ENCODE results near the gene CLK1.
A peak's percentile ranks its signal among the peaks of the same experiment; 100 is the strongest.

CLK1 gene

GRCh38 chr2:200814276-200814815 lies 50.1 kb downstream of the CLK1 start:
- CTCF ChIA-PET, result interaction anchor here (0.6 to 2.6 kb wide), 5 partner anchors 10 to 102 kb away, joined by 3 to 8 read pairs (median 4); no protein-coding TSS in a partner anchor
- POLR2A ChIA-PET, result interaction anchor here (0.6 to 1.6 kb wide), 2 partner anchors 13 to 50 kb away, joined by 3 to 5 read pairs; partner anchors contain the start of gene CLK1
- no peak for DNase-seq (ENCODE audit: low read depth, low spot score)

GRCh38 chr2:200812122-200813022 lies 52.1 kb downstream of the CLK1 start:
- peak; percentile 81 for TF ChIP-seq CTCF (IDR thresholded peaks at IDR 0.05; ENCODE audit: insufficient read depth, low read length, missing control alignments)
- peak overlapping the region; percentile 89 for H3K4me3 ChIP-seq (ENCODE audit: low read depth, low read length)
- no peak for DNase-seq (ENCODE audit: low read depth, low spot score)
- POLR2A ChIA-PET, result interaction anchor here (1.2 kb wide), 1 partner anchor 63 kb away, joined by 3 read pairs; no protein-coding TSS in a partner anchor
- CTCF ChIA-PET, result interaction anchor here (4.0 kb wide), 1 partner anchor 99 kb away, joined by 16 read pairs; no protein-coding TSS in a partner anchor

More at GRCh38 chr2:200814276-200814815, 50.1 kb downstream of the CLK1 start:
- no peak for TF ChIP-seq CTCF (IDR thresholded peaks at IDR 0.05; ENCODE audit: insufficient read depth, low read length, missing control alignments)
- H3K4me3 ChIP-seq (ENCODE audit: low read depth, low read length), result no peak overlapping the region

GRCh38 chr2:200811333-200812121 lies 52.9 kb downstream of the CLK1 start, which contains the start of gene BZW1:
Gene BZW1 (plus strand): TSS chr2:200811910. CDS start chr2:200813218, 1,308 bp downstream.
- peak; percentile 77 for DNase-seq (ENCODE audit: low read depth, low spot score)
- ChIA-PET CTCF (interaction anchor here (4.0 kb wide), 1 partner anchor 98 kb away, joined by 16 read pairs; no protein-coding TSS in a partner anchor), POLR2A (interaction anchor here (0.6 to 1.9 kb wide), 10 partner anchors 15 to 1588 kb away, joined by 3 to 6 read pairs (median 4); partner anchors contain the start of gene CLK1)
- TF ChIP-seq CTCF (IDR thresholded peaks at IDR 0.05; ENCODE audit: insufficient read depth, low read length, missing control alignments), result no peak
- H3K4me3 ChIP-seq (ENCODE audit: low read depth, low read length), result peak within 1 kb of the TSS; percentile 89

GRCh38 chr2:200810998-200811332 lies 53.5 kb downstream of the CLK1 start:
- TF ChIP-seq CTCF (IDR thresholded peaks at IDR 0.05; ENCODE audit: insufficient read depth, low read length, missing control alignments), result no peak
- ChIA-PET POLR2A (interaction anchor here (0.6 to 1.9 kb wide), 8 partner anchors 14 to 1589 kb away, joined by 3 to 6 read pairs (median 4); no protein-coding TSS in a partner anchor), CTCF (interaction anchor here (4.0 kb wide), 1 partner anchor 98 kb away, joined by 16 read pairs; no protein-coding TSS in a partner anchor)
- DNase-seq (ENCODE audit: low read depth, low spot score), result no peak
- peak overlapping the region; percentile 59 for H3K4me3 ChIP-seq (ENCODE audit: low read depth, low read length)

- no peak for TF ChIP-seq CTCF (IDR thresholded peaks at IDR 0.05; ENCODE audit: insufficient read depth, low read length, missing control alignments)
- peak; percentile 65 for DNase-seq (ENCODE audit: low read depth, low spot score)
- CTCF ChIA-PET, result interaction anchor here (4.0 kb wide), 1 partner anchor 97 kb away, joined by 16 read pairs; no protein-coding TSS in a partner anchor
- POLR2A ChIA-PET, result interaction anchor here (0.9 to 1.9 kb wide), 6 partner anchors 14 to 63 kb away, joined by 3 to 6 read pairs (median 5); partner anchors contain the start of gene CLK1
- peak overlapping the region; percentile 59 for H3K4me3 ChIP-seq (ENCODE audit: low read depth, low read length)
Observed at GRCh38 chr2:200810252-200810997, 54.0 kb downstream of the CLK1 start.

All from AG04449 (cell line).